Suprapubic skin (tissue), 4 donors: ENCODE data around the gene GDAP1L1.

Experiments
- POLR2A ChIP-seq, 2 donors: fragments of 450-650 bp; IDR thresholded peaks; one replicate each; pipeline ENCODE4 v1.6.1; 2017; ENCODE audit warnings: antibody characterized with exemption in 2 of 2, mild to moderate bottlenecking in 2 of 2, moderate library complexity in 2 of 2
- POLR2AphosphoS5 ChIP-seq, 3 donors: sonication (generic); formaldehyde crosslinking; IDR thresholded peaks; one replicate each; pipeline ENCODE4 v1.6.1; 2017; ENCODE audit warnings: antibody characterized with exemption in 3 of 3
- TF ChIP-seq, protein P1 (sequence below), 2 donors: fragments of 200-600 bp in 1 of 2; fragments of 450-650 bp in 1 of 2; sonication (generic) in 1 of 2; IDR thresholded peaks; one replicate each; pipeline ENCODE4 v1.5.1; 2016 to 2019; ENCODE audit warnings: antibody characterized with exemption in 2 of 2, mild to moderate bottlenecking in 1 of 2, moderate library complexity in 1 of 2

DNA sequence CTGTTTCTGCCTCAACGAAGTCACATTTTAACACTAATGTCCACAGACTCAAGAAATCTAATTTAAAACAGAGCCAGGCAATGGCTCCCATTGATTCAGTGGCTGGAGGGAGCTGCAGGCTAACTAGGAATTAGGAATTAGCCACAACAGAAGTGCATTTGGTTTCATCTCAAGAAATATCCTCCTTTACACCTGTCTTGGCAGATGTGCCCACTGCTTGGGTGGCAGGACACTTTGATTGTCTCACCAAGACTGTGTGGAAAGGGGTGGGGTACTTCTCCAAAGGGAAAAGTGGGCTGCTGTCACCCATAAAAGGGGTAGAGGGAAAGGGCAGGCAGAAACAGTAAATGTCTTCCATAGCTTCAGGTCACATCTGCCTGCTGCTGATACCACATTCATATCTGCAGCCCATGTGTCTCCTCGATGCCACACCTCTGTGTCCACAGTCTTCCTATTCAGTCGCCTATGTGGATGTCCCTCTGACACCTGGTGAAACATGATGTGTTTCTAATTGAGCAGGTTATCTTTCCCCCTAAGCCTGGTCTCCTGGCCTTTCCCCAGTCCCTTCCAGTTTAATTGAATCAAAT is 25.6 kb upstream of the GDAP1L1 start:
- TF ChIP-seq, protein P1, sequence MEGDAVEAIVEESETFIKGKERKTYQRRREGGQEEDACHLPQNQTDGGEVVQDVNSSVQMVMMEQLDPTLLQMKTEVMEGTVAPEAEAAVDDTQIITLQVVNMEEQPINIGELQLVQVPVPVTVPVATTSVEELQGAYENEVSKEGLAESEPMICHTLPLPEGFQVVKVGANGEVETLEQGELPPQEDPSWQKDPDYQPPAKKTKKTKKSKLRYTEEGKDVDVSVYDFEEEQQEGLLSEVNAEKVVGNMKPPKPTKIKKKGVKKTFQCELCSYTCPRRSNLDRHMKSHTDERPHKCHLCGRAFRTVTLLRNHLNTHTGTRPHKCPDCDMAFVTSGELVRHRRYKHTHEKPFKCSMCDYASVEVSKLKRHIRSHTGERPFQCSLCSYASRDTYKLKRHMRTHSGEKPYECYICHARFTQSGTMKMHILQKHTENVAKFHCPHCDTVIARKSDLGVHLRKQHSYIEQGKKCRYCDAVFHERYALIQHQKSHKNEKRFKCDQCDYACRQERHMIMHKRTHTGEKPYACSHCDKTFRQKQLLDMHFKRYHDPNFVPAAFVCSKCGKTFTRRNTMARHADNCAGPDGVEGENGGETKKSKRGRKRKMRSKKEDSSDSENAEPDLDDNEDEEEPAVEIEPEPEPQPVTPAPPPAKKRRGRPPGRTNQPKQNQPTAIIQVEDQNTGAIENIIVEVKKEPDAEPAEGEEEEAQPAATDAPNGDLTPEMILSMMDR (IDR thresholded peaks at IDR 0.05): no peak
- TF ChIP-seq POLR2AphosphoS5 (IDR thresholded peaks at IDR 0.05) (no peak), POLR2A (IDR thresholded peaks at IDR 0.05) (no peak)
